NCI-H128 (cell line): Measurements from ENCODE around the gene TMED1.
"Not testable (repeated sequence)": the region's sequence is repeated elsewhere in the genome, so short reads cannot be mapped to it uniquely, and the experiment has no call there.

Source experiments
- DNase-seq: peaks from one replicate; lab custom pipeline; 2025; ENCODE audit not compliant: unreplicated experiment; lab: John Stamatoyannopoulos, UW

TMED1 gene

DNA sequence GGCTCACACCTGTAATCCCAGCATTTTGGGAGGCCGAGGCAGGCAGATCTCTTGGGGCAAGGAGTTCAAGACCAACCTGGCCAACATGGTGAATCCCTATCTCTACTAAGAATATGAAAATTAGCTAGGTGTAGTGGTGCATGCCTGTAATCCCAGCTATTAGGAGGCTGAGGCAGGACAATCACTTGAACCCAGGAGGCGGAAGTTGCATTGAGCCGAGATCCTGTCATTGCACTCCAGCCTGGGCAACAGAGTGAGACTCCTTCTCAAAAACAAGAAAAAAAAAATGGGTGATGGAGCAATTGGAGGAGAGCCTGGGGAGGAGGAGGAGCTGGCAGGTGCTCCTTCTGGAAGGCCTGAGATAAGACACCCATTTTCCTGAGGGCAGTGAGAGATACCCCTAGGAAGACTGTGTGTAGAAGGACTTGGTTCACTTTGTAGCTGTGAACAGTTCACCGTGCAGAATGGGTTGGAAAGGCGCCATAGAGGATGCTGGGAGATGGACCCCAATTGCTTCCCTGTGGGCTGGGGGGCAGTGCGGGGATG, 26.6 kb upstream of the TMED1 start:
- no peak for DNase-seq

GRCh38 chr19:10861103-10861651, 25.2 kb upstream of the TMED1 start:
- DNase-seq = no peak

DNA sequence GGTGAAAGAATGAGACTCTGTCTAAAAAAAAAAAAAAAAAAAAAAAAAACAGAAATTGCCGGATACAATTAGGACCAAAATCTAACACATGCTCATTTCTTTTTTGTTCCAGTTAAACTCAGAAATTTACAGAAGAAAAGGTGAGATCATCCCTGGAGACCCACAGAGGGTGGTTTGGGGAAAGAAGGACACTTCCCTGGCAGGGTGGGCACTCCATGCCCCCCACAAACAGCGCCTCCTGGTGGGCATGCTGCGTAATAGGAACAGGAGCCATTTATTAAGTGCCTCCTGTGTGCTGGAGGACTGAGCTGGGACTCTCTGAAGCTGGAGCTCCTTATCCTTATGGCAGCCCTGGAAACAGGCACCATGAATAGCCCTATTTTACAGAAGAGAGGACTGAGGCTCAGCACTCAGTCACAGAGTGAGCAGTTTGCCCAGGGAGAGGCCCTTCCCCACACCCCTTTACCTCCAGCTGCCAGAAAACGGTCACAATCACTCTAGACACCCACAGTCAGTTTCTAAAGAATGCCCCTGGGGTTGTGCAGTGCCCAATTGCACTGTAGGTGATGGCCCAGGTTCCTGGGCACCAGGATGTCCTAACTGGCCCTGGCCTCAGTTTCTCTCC, 22.3 kb upstream of the TMED1 start:
- DNase-seq = no peak

DNA sequence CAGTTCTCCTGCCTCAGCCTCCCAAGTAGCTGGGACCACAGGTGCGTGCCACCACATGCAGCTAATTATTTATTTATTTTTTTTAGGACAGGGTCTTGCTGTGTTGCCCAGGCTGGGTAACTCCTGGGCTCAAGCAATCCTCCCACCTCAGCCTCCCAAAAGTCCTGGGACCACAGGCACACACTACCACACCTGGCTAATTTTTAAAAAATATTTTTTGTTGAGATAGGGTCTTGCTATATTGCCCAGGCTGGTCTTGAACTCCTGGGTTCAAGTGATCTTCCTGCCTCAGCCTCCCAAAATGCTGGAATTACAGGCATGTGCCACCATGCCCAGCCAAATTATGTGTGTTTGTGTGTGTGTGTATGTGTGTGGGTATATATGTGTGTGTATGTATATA, 20.9 kb upstream of the TMED1 start:
- DNase-seq = not testable (repeated sequence)

GRCh38 chr19:10855879-10856522, 20.0 kb upstream of the TMED1 start:
- DNase-seq = no peak

- DNase-seq = no peak
These were observed 18.5 kb upstream of the TMED1 start for GRCh38 chr19:10854350-10855089.

GRCh38 chr19:10852941-10853340, 16.9 kb upstream of the TMED1 start:
- DNase-seq = no peak

DNA sequence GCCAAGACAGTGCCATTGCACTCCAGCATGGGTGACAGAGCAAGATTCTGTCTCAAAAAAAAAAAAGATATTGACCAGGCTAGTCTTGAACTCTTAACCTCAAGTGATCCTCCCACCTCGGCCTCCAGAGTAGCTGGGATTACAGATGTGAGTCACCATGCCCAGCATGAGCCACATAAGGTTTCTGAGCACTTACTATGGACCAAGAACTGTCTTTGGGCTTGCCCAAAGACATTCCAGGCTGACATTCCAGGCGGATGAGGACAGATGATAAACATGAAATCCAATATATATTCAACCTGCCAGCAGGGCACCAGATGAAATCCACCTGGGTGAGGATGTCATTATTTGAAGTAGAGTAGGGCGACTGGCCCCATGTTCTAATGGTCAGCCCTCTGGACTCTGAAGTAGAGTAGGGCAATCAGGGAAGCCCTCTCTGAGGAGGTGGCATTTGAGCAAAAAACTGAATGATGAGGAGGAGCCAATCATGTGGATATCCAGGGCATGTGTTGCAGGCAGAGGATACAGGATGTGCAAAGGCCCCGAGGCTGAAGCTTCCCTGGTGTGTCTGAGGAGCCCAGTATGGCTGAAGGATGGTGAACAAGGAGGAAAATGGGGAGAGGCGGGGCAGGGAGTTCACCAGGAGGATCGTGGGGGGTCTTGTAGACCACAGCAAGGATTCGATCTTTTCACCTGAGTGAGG, 16.2 kb upstream of the TMED1 start:
- DNase-seq = no peak

DNA sequence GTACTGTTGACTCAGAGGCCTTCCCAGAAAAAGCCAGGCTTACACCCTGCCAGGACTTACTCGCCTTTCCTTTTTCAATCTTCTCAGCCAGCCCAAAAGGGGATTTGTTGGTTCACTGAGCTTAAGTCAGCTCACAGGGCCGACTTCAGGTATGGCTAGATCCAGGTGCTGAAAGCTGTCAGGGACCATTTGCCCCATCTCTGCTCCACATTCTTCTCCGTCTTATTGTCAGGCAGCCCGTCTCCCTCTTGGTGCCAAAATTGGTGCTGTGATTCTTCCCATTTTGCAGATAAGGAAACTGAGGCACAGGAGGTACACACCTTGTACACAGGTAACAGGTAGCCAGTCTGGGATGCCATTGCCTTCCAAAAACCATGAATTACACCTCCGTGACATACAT, 14.6 kb upstream of the TMED1 start:
- DNase-seq = no peak

DNA sequence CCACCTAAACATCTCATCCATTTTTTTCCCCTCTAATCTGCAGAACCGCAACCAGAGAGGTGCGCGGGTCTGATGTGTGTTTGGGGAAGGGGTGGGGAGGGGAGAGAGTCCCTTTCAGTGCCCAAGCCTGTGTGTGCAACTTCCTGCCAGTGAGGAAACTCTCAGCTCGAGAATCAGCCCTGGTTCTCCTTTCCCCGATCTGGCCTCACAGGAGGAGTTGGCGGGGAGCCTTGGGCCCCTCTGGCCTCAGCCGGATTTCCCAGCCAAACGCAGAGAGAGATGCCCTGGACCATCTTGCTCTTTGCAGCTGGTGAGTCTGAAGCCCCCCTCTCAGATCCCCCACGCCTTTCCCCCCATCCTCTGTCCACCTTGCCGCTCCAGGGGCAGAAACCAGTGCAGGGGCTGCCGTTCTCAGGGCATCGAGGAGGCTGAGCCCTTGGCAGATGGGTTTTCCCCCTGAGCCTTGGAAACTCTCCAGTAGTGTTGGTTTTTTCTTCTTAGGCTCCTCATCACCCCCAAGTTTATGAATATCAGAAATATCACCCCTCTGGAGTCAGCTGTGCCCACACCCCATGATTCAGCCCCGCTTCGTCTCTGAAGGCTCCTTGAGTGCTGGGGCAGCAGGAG, 12.3 kb upstream of the TMED1 start, which contains the start of gene C19orf38:
Gene C19orf38, plus strand, starts transcription at position 186 of the 627 bp plus-strand sequence. Its CDS starts 94 bp downstream, at position 280.
- DNase-seq = no peak

- DNase-seq = no peak
These were observed 10.6 kb upstream of the TMED1 start for GRCh38 chr19:10846500-10847202.

DNA sequence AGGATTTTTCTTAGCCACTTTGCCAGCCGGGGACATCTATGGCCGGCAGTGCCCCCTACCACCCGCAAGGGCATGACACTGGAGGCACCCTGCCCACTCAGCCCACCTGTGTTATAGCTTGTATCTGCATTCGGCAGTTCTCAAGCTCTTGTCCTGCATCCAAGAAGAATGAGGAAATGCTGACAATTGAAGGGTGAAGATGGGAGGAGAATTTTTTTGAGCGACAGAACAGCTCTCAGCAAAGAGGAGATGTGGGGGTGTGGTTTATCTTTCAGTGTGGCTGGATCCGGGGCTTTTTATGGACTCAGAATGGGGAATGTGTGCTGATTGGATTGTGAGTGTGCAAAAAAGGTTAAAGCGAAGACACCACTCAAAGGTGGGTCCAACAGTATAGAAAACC, 6.8 kb upstream of the TMED1 start:
- no peak for DNase-seq

DNA sequence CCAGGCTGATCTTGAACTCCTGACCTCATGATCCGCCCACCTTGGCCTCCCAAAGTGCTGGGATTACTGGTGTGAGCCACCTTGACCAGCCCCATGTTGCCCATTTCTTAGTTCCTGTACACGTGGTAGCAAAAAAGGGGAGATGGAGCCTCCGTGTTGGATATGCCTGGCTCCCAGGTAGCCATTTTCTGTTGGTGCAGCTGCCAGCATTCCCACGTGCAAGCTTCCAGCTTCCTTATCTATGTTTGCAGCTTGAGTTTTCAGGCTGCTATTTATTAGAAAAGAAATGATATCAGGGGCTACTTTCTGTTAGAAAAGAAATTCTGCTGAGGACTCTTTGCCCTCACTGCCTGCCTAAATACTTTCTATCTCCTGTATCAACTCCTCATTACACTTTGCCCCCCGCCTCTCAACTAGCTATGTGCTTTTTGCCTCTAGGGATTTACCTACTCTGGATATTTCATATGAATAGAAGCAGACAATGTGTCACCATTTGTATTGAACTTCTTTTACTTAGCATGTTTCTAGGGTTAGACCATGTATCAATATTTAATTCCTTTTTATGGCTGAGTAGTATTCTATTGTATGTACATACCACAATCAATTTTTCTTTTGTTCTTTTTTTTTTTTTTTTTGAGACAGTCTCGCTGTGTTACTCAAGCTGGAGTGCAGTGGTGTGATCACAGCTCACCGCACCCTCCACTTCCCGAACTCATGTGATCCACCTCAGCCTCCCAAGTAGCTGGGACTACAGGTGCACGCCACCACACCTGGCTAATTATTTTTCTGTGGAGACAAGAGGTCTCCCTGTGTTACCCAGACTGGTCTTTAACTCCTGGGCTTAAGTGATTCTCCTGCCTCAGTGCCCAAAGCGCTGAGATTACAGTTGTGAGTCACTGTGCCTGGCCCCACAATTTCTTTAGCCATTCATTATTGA, 3.4 kb upstream of the TMED1 start:
- no peak for DNase-seq

DNA sequence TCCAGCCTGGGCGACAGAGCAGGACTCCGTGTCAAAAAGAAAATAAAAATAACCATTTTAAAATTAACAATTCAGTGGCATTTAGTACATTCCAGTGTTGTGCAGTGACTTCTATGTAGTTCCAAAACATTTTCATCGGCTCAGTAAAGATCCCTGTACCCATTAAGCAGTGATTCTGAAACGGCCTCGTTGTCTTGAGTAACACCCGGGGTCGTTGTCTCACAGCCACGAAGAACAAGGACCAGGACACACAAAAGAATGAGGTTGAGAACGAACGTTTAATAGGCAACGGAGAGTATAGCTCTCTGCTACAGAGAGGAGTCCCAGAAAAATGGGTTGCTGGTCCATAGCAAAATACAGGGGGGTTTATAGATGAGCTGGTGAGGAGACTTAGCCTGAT, 2.4 kb upstream of the TMED1 start:
- DNase-seq = no peak

DNA sequence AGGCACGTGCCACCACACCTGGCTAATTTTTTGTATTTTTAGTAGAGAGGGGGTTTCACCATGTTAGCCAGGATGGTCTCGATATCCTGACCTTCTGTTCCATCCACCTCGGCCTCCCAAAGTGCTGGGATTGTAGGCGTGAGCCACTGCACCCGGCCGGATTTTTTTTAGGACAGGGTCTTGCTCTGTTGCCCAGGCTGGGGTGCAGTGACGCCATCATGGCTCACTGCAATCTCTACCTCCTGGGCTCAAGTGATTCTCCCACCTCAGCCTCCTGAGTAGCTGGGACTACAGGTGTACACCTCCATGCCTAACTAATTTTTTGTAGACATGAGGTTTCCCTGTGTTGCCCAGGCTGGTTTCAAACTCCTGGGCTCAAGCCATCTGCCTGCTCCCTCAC, 1.6 kb upstream of the TMED1 start:
- DNase-seq = not testable (repeated sequence)

- DNase-seq = peak; percentile 84
These were observed 693 bp upstream of the TMED1 start for GRCh38 chr19:10836479-10837330.

- DNase-seq = no peak
These were observed 791 bp downstream of the TMED1 start for GRCh38 chr19:10835089-10835753.
